ENCODE measurements around the gene RPL22L1.
"Not testable (repeated sequence)": the region's sequence is repeated elsewhere in the genome, so short reads cannot be mapped to it uniquely, and the experiment has no call there.

The RPL22L1 gene

DNA sequence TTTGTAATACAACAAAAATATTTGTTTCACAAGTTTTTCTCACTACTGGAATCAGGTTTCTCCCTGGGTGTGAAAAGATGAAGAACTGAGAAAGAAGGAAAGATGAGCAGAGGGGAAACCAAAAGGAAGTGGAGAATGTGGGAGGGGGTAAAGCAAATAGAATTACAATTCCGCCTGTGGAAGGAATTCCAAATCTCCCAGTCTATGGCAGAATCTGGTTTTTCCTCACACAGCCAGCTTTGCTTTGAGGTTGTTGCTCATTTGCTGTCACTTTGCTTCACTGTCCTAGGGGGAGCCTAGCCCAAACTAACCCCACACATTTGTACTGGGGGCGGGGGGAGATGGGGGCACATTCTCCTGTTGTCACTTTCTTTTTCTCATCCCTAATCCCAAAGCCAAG is 43.9 kb downstream of the RPL22L1 start:
- DNase-seq, result no peak

- DNase-seq, result not testable (repeated sequence)
Measured at GRCh38 chr3:170823562-170823961, 46.4 kb downstream of the RPL22L1 start.

DNA sequence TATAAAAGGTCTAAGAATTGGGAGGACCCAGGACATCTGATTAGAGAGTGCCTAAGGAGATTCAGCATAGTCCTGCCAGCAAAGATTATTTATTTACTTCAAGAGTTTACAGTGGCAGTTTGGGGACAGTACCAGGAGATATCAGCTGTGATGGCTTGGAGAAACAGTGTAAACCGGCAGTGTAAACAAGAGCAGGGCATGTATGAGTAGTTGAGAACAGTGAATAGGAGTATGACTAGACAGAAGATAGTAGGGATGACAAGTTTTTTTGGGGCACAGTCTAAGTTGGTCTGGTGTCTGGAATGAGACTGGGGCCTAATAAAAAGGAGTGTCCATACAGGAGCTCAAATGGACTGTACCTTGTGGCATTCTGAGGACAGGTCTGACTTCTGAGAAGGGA is 51.7 kb downstream of the RPL22L1 start:
- DNase-seq, result not testable (repeated sequence)

DNA sequence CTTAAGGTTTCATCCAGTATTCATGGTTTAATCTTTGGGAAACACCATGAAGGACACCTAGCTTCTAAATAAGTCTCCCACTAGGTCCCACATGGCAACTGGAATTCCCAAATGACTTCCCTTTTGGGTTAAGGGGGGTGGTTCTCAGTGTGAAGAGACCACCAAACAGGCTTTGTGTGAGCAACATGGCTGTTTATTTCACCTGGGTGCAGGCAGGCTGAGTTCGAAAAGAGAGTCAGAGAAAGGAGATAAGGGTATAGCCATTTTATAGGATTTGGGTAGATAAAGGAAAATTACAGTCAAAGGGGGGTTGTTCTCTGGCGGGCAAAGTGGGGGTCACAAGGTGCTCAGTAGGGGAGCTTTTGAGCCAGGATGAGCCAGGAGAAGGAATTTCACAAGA is 52.5 kb downstream of the RPL22L1 start:
- not testable (repeated sequence) for DNase-seq

- no peak for DNase-seq
Measured at GRCh38 chr3:170816841-170817240, 53.2 kb downstream of the RPL22L1 start.

DNA sequence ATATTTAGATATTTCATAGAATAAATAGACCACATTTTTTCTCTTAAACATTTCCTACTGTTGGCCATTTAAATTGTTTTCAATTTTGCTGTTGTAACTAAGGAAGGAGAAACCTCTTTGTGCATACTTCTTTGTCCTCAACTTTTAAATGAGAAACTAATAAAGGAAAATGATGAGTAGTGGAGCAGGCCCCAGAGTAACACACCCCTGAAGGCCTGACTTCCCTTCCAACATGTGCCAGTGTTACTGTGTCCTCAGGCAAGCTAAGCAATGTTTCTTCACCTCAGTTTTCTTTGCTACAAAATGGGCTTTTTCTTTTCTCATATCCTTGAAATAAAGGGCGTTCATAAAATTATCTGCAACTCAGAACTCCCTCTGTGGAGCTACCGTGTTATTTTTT is 53.7 kb downstream of the RPL22L1 start:
- no peak for DNase-seq

DNA sequence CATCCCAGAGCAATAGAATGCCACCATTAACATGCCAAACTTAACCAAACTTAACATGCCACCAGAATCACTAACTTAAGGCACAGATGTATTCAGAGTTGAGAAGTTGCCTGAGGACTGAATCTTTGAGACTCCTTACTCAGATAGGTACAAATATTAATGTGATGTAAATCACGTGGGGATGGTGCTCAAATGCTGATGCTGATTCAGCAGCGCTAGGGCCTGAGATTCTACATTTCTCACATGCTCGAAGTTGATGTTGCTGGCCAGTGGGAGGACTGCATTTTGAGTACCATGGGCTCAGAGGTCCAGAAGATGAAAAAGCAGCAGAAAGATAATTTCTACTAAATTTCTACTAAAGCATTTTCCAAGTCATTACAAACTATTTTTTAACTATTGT is 54.1 kb downstream of the RPL22L1 start:
- no peak for DNase-seq

DNA sequence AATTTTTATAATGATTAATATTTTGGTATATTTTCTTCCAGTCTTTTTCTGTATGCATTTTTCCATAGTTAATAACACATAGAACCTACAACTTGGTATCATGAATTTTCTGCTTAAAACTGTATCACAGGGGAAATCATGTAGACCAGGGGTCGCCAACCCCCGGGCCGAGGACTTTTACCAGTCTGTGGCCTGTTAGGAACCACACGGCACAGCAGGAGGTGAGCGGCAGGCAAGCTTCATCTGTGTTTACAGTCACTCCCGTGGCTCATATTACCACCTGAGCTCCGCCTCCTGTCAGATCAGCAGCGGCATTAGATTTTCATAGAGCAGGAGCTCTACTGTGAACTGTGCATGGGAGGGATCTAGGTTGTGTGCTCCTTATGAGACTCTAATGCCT is 54.7 kb downstream of the RPL22L1 start:
- no peak for DNase-seq

Data from stimulated activated CD4-positive, alpha-beta T cell treated with anti-CD3 and anti-CD28 coated beads, Interleukin-15, amount 100 ng/mL, for 24 hours (primary cell).